OCI-LY1 (cell line): ENCODE data around the gene NLRC3.

Source experiments
- H2AFZ ChIP-seq: fragments of 200-600 bp; sonication (generic), shearing (Covaris generic); 2 replicates; pipeline ENCODE4 v1.6.0; 2014; ENCODE audit warnings: antibody characterized with exemption, mild to moderate bottlenecking, low read length
- H3F3A ChIP-seq: fragments of 200-600 bp; sonication (generic), shearing (Covaris generic); 2 replicates; pipeline ENCODE4 v1.6.0; 2014; ENCODE audit warnings: mild to moderate bottlenecking, antibody characterized with exemption, low read length, moderate library complexity; ENCODE audit not compliant: insufficient read depth
- H3K27ac ChIP-seq: fragments of 200-600 bp; sonication (generic); 2 replicates; pipeline ENCODE4 v1.5.1; 2014; ENCODE audit warnings: low read length, mixed run types, mild to moderate bottlenecking, low read depth; ENCODE audit not compliant: poor library complexity, severe bottlenecking
- H3K27me3 ChIP-seq: fragments of 200-600 bp; sonication (generic); 2 replicates; pipeline ENCODE4 v1.6.0; 2014; ENCODE audit warnings: antibody characterized with exemption, mild to moderate bottlenecking, low read length, moderate library complexity; ENCODE audit not compliant: insufficient read depth
- H3K36me3 ChIP-seq: fragments of 200-600 bp; sonication (generic); 2 replicates; pipeline ENCODE4 v1.6.1; 2014; ENCODE audit warnings: mild to moderate bottlenecking, antibody characterized with exemption, low read length, moderate library complexity, mixed read lengths; ENCODE audit not compliant: insufficient read depth
- H3K4me1 ChIP-seq: fragments of 200-600 bp; sonication (generic); 2 replicates; pipeline ENCODE4 v1.5.1; 2014; ENCODE audit warnings: mild to moderate bottlenecking, low read length, moderate library complexity; ENCODE audit not compliant: insufficient read depth, severe bottlenecking
- H3K4me2 ChIP-seq: fragments of 200-600 bp; sonication (generic), shearing (Covaris generic); 2 replicates; pipeline ENCODE4 v1.6.1; 2014; ENCODE audit warnings: low read length
- H3K4me3 ChIP-seq: fragments of 200-600 bp; sonication (generic); 2 replicates; pipeline ENCODE4 v1.5.1; 2014; ENCODE audit warnings: low read length, low read depth, mild to moderate bottlenecking, mixed read lengths; ENCODE audit not compliant: poor library complexity, severe bottlenecking
- H3K79me2 ChIP-seq: fragments of 200-600 bp; shearing (Covaris generic); 2 replicates; pipeline ENCODE4 v1.6.1; 2016; ENCODE audit warnings: mixed run types, low read length, mixed read lengths; ENCODE audit not compliant: insufficient read depth
- H3K9ac ChIP-seq: fragments of 200-600 bp; sonication (generic), shearing (Covaris generic); 2 replicates; pipeline ENCODE4 v1.6.1; 2014; ENCODE audit warnings: mild to moderate bottlenecking, low read length, mixed read lengths
- H3K9me2 ChIP-seq: fragments of 200-600 bp; sonication (generic), shearing (Covaris generic); 2 replicates; pipeline ENCODE4 v1.6.1; 2014; ENCODE audit warnings: low read depth, mild to moderate bottlenecking, low read length, mixed read lengths
- H3K9me3 ChIP-seq: fragments of 200-600 bp; shearing (Covaris generic); 2 replicates; pipeline ENCODE4 v1.6.1; 2014; ENCODE audit warnings: low read length, mixed read lengths
- H4K20me1 ChIP-seq: fragments of 200-600 bp; sonication (generic), shearing (Covaris generic); 2 replicates; pipeline ENCODE4 v1.6.0; 2016; ENCODE audit warnings: mild to moderate bottlenecking, low read length; ENCODE audit not compliant: insufficient read depth
- EZH2 ChIP-seq: fragments of 200-600 bp; sonication (generic), shearing (Covaris generic); IDR thresholded peaks from 2 replicates; pipeline ENCODE4 v1.8.0; 2017; ENCODE audit warnings: borderline replicate concordance, mixed run types, mild to moderate bottlenecking, antibody characterized with exemption, low read length, moderate library complexity, mixed read lengths
- TF ChIP-seq, protein P1 (sequence below): fragments of 200-600 bp; sonication (generic), shearing (Covaris generic); IDR thresholded peaks from 2 replicates; pipeline ENCODE4 v1.5.1; 2017; ENCODE audit warnings: mild to moderate bottlenecking, antibody characterized with exemption, low read length, moderate library complexity, mixed read lengths

NLRC3 gene

DNA sequence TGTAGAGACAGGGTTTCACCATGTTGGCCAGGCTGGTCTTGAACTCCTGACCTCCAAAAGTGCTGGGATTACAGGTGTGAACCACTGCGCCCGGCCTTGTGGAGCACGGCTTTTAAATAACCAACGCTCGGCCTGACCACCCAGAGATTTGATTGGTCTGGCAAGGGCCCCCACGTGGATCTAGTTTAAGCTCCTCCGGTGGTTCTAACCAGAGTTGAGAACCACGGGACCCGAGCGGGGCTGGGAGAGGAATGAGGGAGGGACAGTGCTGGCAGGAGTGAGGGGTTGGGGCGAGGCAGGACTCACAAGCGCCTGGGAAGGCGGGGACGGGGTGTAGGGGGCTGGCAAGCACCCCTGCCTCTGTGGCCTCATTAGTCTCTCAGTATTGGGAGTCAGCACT, 3.0 kb downstream of the NLRC3 start:
- Histone ChIP-seq H3K79me2 (0 out of 2 replicates have a peak, but pooled peaks cover 3% of the 10 kb centered on the region), H3K9me3 (no peaks in the 10 kb centered on the region; the same call in 1 of the 2 replicates), H3K36me3 (peaks cover 11% of the 10 kb centered on the region; the same call in 1 of the 2 replicates), H3K9ac (no peak overlapping the region), H3F3A (no peaks in the 10 kb centered on the region), H3K4me1 (peaks cover 43% of the 10 kb centered on the region), H3K4me2 (no peak overlapping the region), H2AFZ (no peak overlapping the region), H3K27ac (no peak overlapping the region), H3K27me3 (no peaks in the 10 kb centered on the region), H3K9me2 (no peaks in the 10 kb centered on the region), H4K20me1 (no peaks in the 10 kb centered on the region), H3K4me3 (no peak overlapping the region)
- no peak for TF ChIP-seq EZH2
- TF ChIP-seq, protein P1, sequence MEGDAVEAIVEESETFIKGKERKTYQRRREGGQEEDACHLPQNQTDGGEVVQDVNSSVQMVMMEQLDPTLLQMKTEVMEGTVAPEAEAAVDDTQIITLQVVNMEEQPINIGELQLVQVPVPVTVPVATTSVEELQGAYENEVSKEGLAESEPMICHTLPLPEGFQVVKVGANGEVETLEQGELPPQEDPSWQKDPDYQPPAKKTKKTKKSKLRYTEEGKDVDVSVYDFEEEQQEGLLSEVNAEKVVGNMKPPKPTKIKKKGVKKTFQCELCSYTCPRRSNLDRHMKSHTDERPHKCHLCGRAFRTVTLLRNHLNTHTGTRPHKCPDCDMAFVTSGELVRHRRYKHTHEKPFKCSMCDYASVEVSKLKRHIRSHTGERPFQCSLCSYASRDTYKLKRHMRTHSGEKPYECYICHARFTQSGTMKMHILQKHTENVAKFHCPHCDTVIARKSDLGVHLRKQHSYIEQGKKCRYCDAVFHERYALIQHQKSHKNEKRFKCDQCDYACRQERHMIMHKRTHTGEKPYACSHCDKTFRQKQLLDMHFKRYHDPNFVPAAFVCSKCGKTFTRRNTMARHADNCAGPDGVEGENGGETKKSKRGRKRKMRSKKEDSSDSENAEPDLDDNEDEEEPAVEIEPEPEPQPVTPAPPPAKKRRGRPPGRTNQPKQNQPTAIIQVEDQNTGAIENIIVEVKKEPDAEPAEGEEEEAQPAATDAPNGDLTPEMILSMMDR: no peak

DNA sequence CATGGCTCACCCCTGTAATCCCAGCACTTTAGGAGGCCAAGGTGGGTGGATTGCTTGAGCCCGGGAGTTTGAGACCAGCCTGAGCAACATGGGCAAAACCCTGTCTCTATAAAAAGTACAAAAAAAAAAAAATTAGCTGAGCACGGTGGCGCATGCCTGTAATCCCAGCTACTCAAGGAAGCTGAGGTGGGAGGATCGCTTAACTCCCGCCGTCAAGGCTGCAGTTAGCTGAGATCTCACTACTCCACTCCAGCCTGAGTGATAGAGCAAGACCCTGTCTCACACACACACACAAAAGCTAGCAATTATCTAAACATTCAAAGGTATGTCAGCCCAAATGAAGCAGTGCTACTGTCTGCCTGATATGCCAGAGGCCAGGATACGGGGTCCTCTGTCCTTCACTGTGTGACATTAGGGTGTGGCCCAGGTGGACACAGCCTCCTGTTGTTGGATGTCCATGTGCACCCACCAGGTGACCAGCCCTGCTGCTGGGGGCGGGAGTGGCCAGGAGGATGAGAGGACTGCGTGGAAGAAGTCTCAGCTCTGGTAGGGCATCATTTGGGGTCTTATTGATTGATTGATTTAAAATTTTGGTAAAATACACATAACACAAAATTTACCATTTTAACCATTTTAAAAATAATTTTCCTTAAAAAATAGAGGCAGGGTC, 3.9 kb downstream of the NLRC3 start:
- H3K36me3 ChIP-seq: peaks cover 11% of the 10 kb centered on the region; the same call in 1 of the 2 replicates
- TF ChIP-seq EZH2: no peak
- TF ChIP-seq, protein P1: no peak
- no peak overlapping the region for H3K4me2 ChIP-seq
- no peaks in the 10 kb centered on the region for H3F3A ChIP-seq
- H3K79me2 ChIP-seq: 0 out of 2 replicates have a peak, but pooled peaks cover 3% of the 10 kb centered on the region
- no peaks in the 10 kb centered on the region for H3K9me2 ChIP-seq
- no peaks in the 10 kb centered on the region for H4K20me1 ChIP-seq
- no peaks in the 10 kb centered on the region for H3K27me3 ChIP-seq
- no peak overlapping the region for H3K9ac ChIP-seq
- H3K4me3 ChIP-seq: no peak overlapping the region
- no peaks in the 10 kb centered on the region; the same call in 1 of the 2 replicates for H3K9me3 ChIP-seq
- no peak overlapping the region for H2AFZ ChIP-seq
- H3K27ac ChIP-seq: no peak overlapping the region
- H3K4me1 ChIP-seq: peaks cover 34% of the 10 kb centered on the region

DNA sequence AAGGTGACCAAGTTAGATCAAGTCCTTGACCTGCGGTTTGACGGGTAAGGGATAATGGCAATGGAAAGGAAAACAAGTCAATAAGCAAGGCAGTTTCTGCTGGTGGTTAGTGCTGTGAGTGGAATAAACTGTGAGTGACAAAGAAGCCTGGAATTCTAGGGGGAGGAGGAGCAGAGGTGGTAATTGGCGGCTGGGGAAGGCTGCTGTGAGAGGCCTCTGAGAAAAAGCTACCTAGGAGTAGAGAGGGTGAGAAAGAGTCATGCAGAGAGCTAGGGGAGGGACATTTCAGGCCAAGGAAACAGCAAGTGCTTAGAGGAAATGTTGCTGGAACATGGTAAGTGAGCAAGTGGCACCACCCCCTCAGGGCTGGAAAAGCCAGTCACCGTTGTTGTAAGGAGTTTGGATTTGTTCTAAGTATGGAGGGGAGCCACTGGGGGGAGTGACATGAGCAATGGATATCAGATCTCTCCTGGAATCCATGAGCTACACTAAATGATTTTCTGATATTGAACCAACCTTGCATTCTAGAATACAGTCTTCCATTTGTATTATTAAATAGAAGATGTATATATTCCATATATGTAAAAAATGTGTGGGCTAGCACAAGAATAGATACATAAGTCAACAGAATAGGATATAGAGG, 6.7 kb downstream of the NLRC3 start:
- Histone ChIP-seq H3K9me2 (no peaks in the 10 kb centered on the region), H3K4me3 (no peak overlapping the region), H3F3A (no peaks in the 10 kb centered on the region), H3K79me2 (0 out of 2 replicates have a peak, but pooled peaks cover 3% of the 10 kb centered on the region), H4K20me1 (no peaks in the 10 kb centered on the region), H2AFZ (no peak overlapping the region), H3K4me2 (no peak overlapping the region), H3K4me1 (peaks cover 7% of the 10 kb centered on the region), H3K9ac (no peak overlapping the region), H3K27me3 (no peaks in the 10 kb centered on the region), H3K27ac (no peak overlapping the region), H3K9me3 (no peaks in the 10 kb centered on the region; the same call in 1 of the 2 replicates), H3K36me3 (peaks cover 14% of the 10 kb centered on the region)
- TF ChIP-seq EZH2: no peak
- TF ChIP-seq, protein P1: no peak
